ENCODE results near the gene TMEM108.

Gene TMEM108

GRCh38 chr3:133380481-133381225 lies 342.5 kb downstream of the TMEM108 start:
- Histone ChIP-seq H4K12ac (ENCODE audit: low read depth, low read length) (no peak overlapping the region), H3K23ac (ENCODE audit: low read length) (no peak overlapping the region), H3K79me2 (ENCODE audit: control insufficient read depth, insufficient read depth, low read length, poor library complexity) (no peaks in the 10 kb centered on the region), H2AFZ (ENCODE audit: insufficient read depth, low read length, poor library complexity) (no peak overlapping the region), H3K4me3 (ENCODE audit: low read depth, low read length) (no peak overlapping the region), H3K18ac (ENCODE audit: low read length) (no peak overlapping the region), H3K27ac (ENCODE audit: low read depth, low read length) (no peak overlapping the region), H4K8ac (ENCODE audit: low read depth, low read length) (no peak overlapping the region), H3K9ac (ENCODE audit: low read length) (no peak overlapping the region), H3K79me1 (ENCODE audit: low read length) (no peaks in the 10 kb centered on the region), H3K4ac (ENCODE audit: low read depth, low read length) (no peak overlapping the region), H4K91ac (ENCODE audit: low read depth, low read length) (no peak overlapping the region), H2BK12ac (ENCODE audit: low read length) (no peak overlapping the region), H3K4me1 (ENCODE audit: control insufficient read depth in 1 of 2, insufficient read depth in 2 of 2, low read length in 2 of 2) (peaks cover 1 to 7% of the 10 kb centered on the region in 2 experiments), H3K4me2 (ENCODE audit: low read length) (no peak overlapping the region), H2BK5ac (ENCODE audit: low read depth, low read length, poor library complexity) (no peak overlapping the region), H3K9me3 (ENCODE audit: insufficient read depth, low read depth, low read length) (no peaks in the 10 kb centered on the region), H3K36me3 (ENCODE audit: control insufficient read depth in 1 of 2, insufficient read depth in 2 of 2, low read length in 2 of 2) (no peaks in the 10 kb centered on the region), H2AK5ac (ENCODE audit: low read length) (no peak overlapping the region), H3K27me3 (ENCODE audit: insufficient read depth, low read length) (no peaks in the 10 kb centered on the region), H3K14ac (ENCODE audit: low read length) (no peak overlapping the region), H2BK120ac (ENCODE audit: insufficient read depth, low read length, poor library complexity) (no peak overlapping the region)
- no peak for DNase-seq
- no CpG with 5 or more reads among the region's 16 CpGs for WGBS (ENCODE audit: extremely low coverage, insufficient coverage, insufficient read length)

GRCh38 chr3:133381346-133382109 lies 343.3 kb downstream of the TMEM108 start:
- Histone ChIP-seq H4K91ac (ENCODE audit: low read depth, low read length) (no peak overlapping the region), H3K27ac (ENCODE audit: low read depth, low read length) (no peak overlapping the region), H4K12ac (ENCODE audit: low read depth, low read length) (no peak overlapping the region), H3K27me3 (ENCODE audit: insufficient read depth, low read length) (no peaks in the 10 kb centered on the region), H3K4me2 (ENCODE audit: low read length) (no peak overlapping the region), H3K36me3 (ENCODE audit: control insufficient read depth in 1 of 2, insufficient read depth in 2 of 2, low read length in 2 of 2) (no peaks in the 10 kb centered on the region), H3K9ac (ENCODE audit: low read length) (no peak overlapping the region), H3K23ac (ENCODE audit: low read length) (no peak overlapping the region), H2BK12ac (ENCODE audit: low read length) (no peak overlapping the region), H3K9me3 (ENCODE audit: insufficient read depth, low read depth, low read length) (no peaks in the 10 kb centered on the region), H3K18ac (ENCODE audit: low read length) (no peak overlapping the region), H4K8ac (ENCODE audit: low read depth, low read length) (no peak overlapping the region), H2BK120ac (ENCODE audit: insufficient read depth, low read length, poor library complexity) (no peak overlapping the region), H2BK5ac (ENCODE audit: low read depth, low read length, poor library complexity) (no peak overlapping the region), H3K79me1 (ENCODE audit: low read length) (no peaks in the 10 kb centered on the region), H3K4ac (ENCODE audit: low read depth, low read length) (no peak overlapping the region), H3K14ac (ENCODE audit: low read length) (no peak overlapping the region), H3K79me2 (ENCODE audit: control insufficient read depth, insufficient read depth, low read length, poor library complexity) (no peaks in the 10 kb centered on the region), H2AFZ (ENCODE audit: insufficient read depth, low read length, poor library complexity) (no peak overlapping the region), H3K4me1 (ENCODE audit: control insufficient read depth in 1 of 2, insufficient read depth in 2 of 2, low read length in 2 of 2) (peaks cover 1 to 7% of the 10 kb centered on the region in 2 experiments), H3K4me3 (ENCODE audit: low read depth, low read length) (no peak overlapping the region), H2AK5ac (ENCODE audit: low read length) (no peak overlapping the region)
- WGBS (ENCODE audit: extremely low coverage, insufficient coverage, insufficient read length), result no CpG with 5 or more reads among the region's 4 CpGs
- DNase-seq, result no peak

- H3K9me3 ChIP-seq (ENCODE audit: insufficient read depth, low read depth, low read length), result no peaks in the 10 kb centered on the region
- no CpG with 5 or more reads among the region's 3 CpGs for WGBS (ENCODE audit: extremely low coverage, insufficient coverage, insufficient read length)
Observed at GRCh38 chr3:133383175-133383574, 345.0 kb downstream of the TMEM108 start.

GRCh38 chr3:133383741-133384140 lies 345.6 kb downstream of the TMEM108 start:
- no peak overlapping the region for H2AK5ac ChIP-seq (ENCODE audit: low read length)
- H4K8ac ChIP-seq (ENCODE audit: low read depth, low read length), result no peak overlapping the region
- H4K91ac ChIP-seq (ENCODE audit: low read depth, low read length), result no peak overlapping the region
- no peak overlapping the region for H3K4ac ChIP-seq (ENCODE audit: low read depth, low read length)
- H3K9me3 ChIP-seq (ENCODE audit: insufficient read depth, low read depth, low read length), result no peaks in the 10 kb centered on the region
- H3K27ac ChIP-seq (ENCODE audit: low read depth, low read length), result no peak overlapping the region
- H2AFZ ChIP-seq (ENCODE audit: insufficient read depth, low read length, poor library complexity), result no peak overlapping the region
- H3K4me1 ChIP-seq (ENCODE audit: control insufficient read depth in 1 of 2, insufficient read depth in 2 of 2, low read length in 2 of 2), result peaks cover 1 to 7% of the 10 kb centered on the region in 2 experiments
- H2BK120ac ChIP-seq (ENCODE audit: insufficient read depth, low read length, poor library complexity), result no peak overlapping the region
- DNase-seq, result no peak
- H3K79me2 ChIP-seq (ENCODE audit: control insufficient read depth, insufficient read depth, low read length, poor library complexity), result no peaks in the 10 kb centered on the region
- H2BK12ac ChIP-seq (ENCODE audit: low read length), result no peak overlapping the region
- H3K14ac ChIP-seq (ENCODE audit: low read length), result no peak overlapping the region
- H3K4me2 ChIP-seq (ENCODE audit: low read length), result no peak overlapping the region
- WGBS (ENCODE audit: extremely low coverage, insufficient coverage, insufficient read length), result no CpG with 5 or more reads among the region's 5 CpGs
- H3K79me1 ChIP-seq (ENCODE audit: low read length), result no peaks in the 10 kb centered on the region
- no peak overlapping the region for H3K23ac ChIP-seq (ENCODE audit: low read length)
- H3K4me3 ChIP-seq (ENCODE audit: low read depth, low read length), result no peak overlapping the region
- no peak overlapping the region for H3K18ac ChIP-seq (ENCODE audit: low read length)
- H3K9ac ChIP-seq (ENCODE audit: low read length), result no peak overlapping the region
- H2BK5ac ChIP-seq (ENCODE audit: low read depth, low read length, poor library complexity), result no peak overlapping the region
- no peaks in the 10 kb centered on the region for H3K36me3 ChIP-seq (ENCODE audit: control insufficient read depth in 1 of 2, insufficient read depth in 2 of 2, low read length in 2 of 2)
- H4K12ac ChIP-seq (ENCODE audit: low read depth, low read length), result no peak overlapping the region
- H3K27me3 ChIP-seq (ENCODE audit: insufficient read depth, low read length), result no peaks in the 10 kb centered on the region

More at GRCh38 chr3:133383175-133383574, 345.0 kb downstream of the TMEM108 start:
- Histone ChIP-seq H3K14ac (ENCODE audit: low read length) (no peak overlapping the region), H3K4me2 (ENCODE audit: low read length) (no peak overlapping the region), H3K9ac (ENCODE audit: low read length) (no peak overlapping the region), H4K91ac (ENCODE audit: low read depth, low read length) (no peak overlapping the region), H3K18ac (ENCODE audit: low read length) (no peak overlapping the region), H3K27me3 (ENCODE audit: insufficient read depth, low read length) (no peaks in the 10 kb centered on the region), H4K12ac (ENCODE audit: low read depth, low read length) (no peak overlapping the region), H3K4ac (ENCODE audit: low read depth, low read length) (no peak overlapping the region), H4K8ac (ENCODE audit: low read depth, low read length) (no peak overlapping the region), H3K23ac (ENCODE audit: low read length) (no peak overlapping the region), H3K27ac (ENCODE audit: low read depth, low read length) (no peak overlapping the region), H2BK120ac (ENCODE audit: insufficient read depth, low read length, poor library complexity) (no peak overlapping the region), H3K79me2 (ENCODE audit: control insufficient read depth, insufficient read depth, low read length, poor library complexity) (no peaks in the 10 kb centered on the region), H2AK5ac (ENCODE audit: low read length) (no peak overlapping the region), H3K79me1 (ENCODE audit: low read length) (no peaks in the 10 kb centered on the region), H2AFZ (ENCODE audit: insufficient read depth, low read length, poor library complexity) (no peak overlapping the region), H2BK5ac (ENCODE audit: low read depth, low read length, poor library complexity) (no peak overlapping the region), H3K4me1 (ENCODE audit: control insufficient read depth in 1 of 2, insufficient read depth in 2 of 2, low read length in 2 of 2) (peaks cover 1 to 7% of the 10 kb centered on the region in 2 experiments), H3K4me3 (ENCODE audit: low read depth, low read length) (no peak overlapping the region), H3K36me3 (ENCODE audit: control insufficient read depth in 1 of 2, insufficient read depth in 2 of 2, low read length in 2 of 2) (no peaks in the 10 kb centered on the region), H2BK12ac (ENCODE audit: low read length) (no peak overlapping the region)
- peak; percentile 54 to 67 for DNase-seq

All from trophoblast cell (in vitro differentiated cells and primary cell).